ENCODE measurements around the gene C1orf87. TPM values are rescaled to one million over a fixed set of nuclear protein-coding genes. Genes with fewer than 3 reads are reported as not detected.

C1orf87 gene
- total RNA-seq, 1 experiment from 2014 or later = 0.33 TPM

DNA sequence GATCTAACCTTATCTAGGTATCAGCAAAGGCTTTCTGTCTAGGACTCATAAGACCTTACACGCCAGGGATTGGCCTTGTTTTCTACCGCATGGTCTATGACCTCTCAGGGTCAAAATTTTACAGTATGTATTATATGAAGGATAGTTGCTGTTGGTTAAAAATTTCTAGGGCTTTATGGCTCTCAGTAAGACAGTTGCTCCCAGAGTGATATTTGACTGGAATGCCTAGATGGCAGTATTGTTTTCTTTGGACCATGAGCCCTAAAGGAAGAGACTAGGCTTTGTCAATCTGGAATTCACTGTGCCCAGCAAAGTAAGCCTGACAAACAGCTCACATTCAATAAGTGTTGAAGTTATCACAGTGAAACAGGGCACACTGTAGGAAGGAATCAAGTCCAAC, 37.6 kb downstream of the C1orf87 start:
- TF ChIP-seq, protein P1, sequence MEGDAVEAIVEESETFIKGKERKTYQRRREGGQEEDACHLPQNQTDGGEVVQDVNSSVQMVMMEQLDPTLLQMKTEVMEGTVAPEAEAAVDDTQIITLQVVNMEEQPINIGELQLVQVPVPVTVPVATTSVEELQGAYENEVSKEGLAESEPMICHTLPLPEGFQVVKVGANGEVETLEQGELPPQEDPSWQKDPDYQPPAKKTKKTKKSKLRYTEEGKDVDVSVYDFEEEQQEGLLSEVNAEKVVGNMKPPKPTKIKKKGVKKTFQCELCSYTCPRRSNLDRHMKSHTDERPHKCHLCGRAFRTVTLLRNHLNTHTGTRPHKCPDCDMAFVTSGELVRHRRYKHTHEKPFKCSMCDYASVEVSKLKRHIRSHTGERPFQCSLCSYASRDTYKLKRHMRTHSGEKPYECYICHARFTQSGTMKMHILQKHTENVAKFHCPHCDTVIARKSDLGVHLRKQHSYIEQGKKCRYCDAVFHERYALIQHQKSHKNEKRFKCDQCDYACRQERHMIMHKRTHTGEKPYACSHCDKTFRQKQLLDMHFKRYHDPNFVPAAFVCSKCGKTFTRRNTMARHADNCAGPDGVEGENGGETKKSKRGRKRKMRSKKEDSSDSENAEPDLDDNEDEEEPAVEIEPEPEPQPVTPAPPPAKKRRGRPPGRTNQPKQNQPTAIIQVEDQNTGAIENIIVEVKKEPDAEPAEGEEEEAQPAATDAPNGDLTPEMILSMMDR (conservative IDR thresholded peaks at IDR 0.05) = no peak
- no peak overlapping the region for H3K4me2 ChIP-seq (ENCODE audit: insufficient read depth, insufficient read length, low read length)
- H3T11ph ChIP-seq (ENCODE audit: low read length) = no peak overlapping the region
- Mint-ChIP-seq H3K27ac (no peak overlapping the region), H3K4me3 (no peak overlapping the region), H3K36me3 (ENCODE audit: insufficient read depth in 1 of 3, low read depth in 3 of 3) (no peaks in the 10 kb centered on the region), H3K27me3 (ENCODE audit: low read depth) (no peaks in the 10 kb centered on the region; the same call in 1 of the 2 replicates), H3K9me3 (no peaks in the 10 kb centered on the region), H3K4me1 (peaks cover 0 to under 1% of the 10 kb centered on the region in 2 experiments; a peak in 1 of 4 replicates)
- no peak overlapping the region for H2BK120ac ChIP-seq (ENCODE audit: low read depth, low read length, poor library complexity, severe bottlenecking)
- no peak overlapping the region for H2BK15ac ChIP-seq (ENCODE audit: low read depth, low read length)
- H4K91ac ChIP-seq (ENCODE audit: insufficient read length, low read depth, low read length) = no peak overlapping the region
- WGBS (ENCODE audit: extremely low coverage, insufficient read length, low lambda C conversion rate) = no CpG with 5 or more reads among the region's 2 CpGs
- no peak overlapping the region for H2AK5ac ChIP-seq (ENCODE audit: insufficient read length, low read length)
- H2BK5ac ChIP-seq (ENCODE audit: insufficient read length, low read length) = no peak overlapping the region
- no peak overlapping the region for H3K23ac ChIP-seq (ENCODE audit: insufficient read length, low read depth, low read length)
- no peak overlapping the region for H3K27ac ChIP-seq (ENCODE audit: insufficient read length, low read depth, low read length)
- no peaks in the 10 kb centered on the region for H3K79me2 ChIP-seq (ENCODE audit: insufficient read depth, low read length)
- H4K8ac ChIP-seq (replicated peaks; ENCODE audit: insufficient read length, low read depth, low read length) = no peak overlapping the region
- no peak overlapping the region for H2BK12ac ChIP-seq (ENCODE audit: insufficient read length, low read depth, low read length)
- no peak overlapping the region for H3K14ac ChIP-seq (ENCODE audit: insufficient read depth, low read length)
- no peak overlapping the region for H3K18ac ChIP-seq (ENCODE audit: insufficient read length, low read depth, low read length)
- H4K20me1 ChIP-seq (ENCODE audit: control insufficient read depth, insufficient read depth, insufficient read length) = no peaks in the 10 kb centered on the region
- no peak overlapping the region for H3K9ac ChIP-seq (ENCODE audit: extremely low read depth, insufficient read length, low read length)
- H4K5ac ChIP-seq (ENCODE audit: insufficient read length, low read depth, low read length) = no peak overlapping the region
- H3K79me1 ChIP-seq (ENCODE audit: insufficient read depth, low read depth, low read length, poor library complexity, severe bottlenecking) = no peaks in the 10 kb centered on the region
- H3K23me2 ChIP-seq (ENCODE audit: insufficient read length, low read depth, low read length, poor library complexity, severe bottlenecking) = no peaks in the 10 kb centered on the region
- no peaks in the 10 kb centered on the region for H3K9me3 ChIP-seq (ENCODE audit: control insufficient read depth, low read depth, low read length)
- H3K4ac ChIP-seq (ENCODE audit: low read depth, low read length) = no peak overlapping the region
- H2AFZ ChIP-seq (ENCODE audit: low read length) = no peak overlapping the region
- H3K56ac ChIP-seq (ENCODE audit: insufficient read length, low read depth, low read length) = no peak overlapping the region
- H3K27me3 ChIP-seq (ENCODE audit: insufficient read depth, low read length) = no peaks in the 10 kb centered on the region
- no peak overlapping the region for H2BK20ac ChIP-seq (ENCODE audit: low read depth, low read length, poor library complexity, severe bottlenecking)
- no peak for DNase-seq
- no peaks in the 10 kb centered on the region for H3K4me1 ChIP-seq (ENCODE audit: insufficient read depth, low read length)
